Astrocyte of the spinal cord (primary cell): ENCODE results near the gene DOCK9.

Experiments
- DNase-seq: peaks from one replicate; pipeline ENCODE4 v3.0.0; 2011; ENCODE audit warnings: low read depth, low spot score
- H3K4me3 ChIP-seq: 2 replicates; pipeline ENCODE4 v1.5.1; 2011; ENCODE audit warnings: low read depth, mild to moderate bottlenecking, low read length, moderate library complexity
- CTCF ChIP-seq: IDR thresholded peaks from 2 replicates; pipeline ENCODE4 v1.5.1; 2012; ENCODE audit warnings: low read depth, mild to moderate bottlenecking, low read length, inconsistent platforms
- in situ Hi-C: cut with HindIII; loops from 2 replicates; pipeline ENCODE4 v1.10.0; 2017; ENCODE audit warnings: low sequenced_read_pairs

DOCK9 gene

GRCh38 chr13:98871727-98872126 lies 106.1 kb downstream of the DOCK9 start:
- in situ Hi-C loops: no loop called here
- no peak overlapping the region for H3K4me3 ChIP-seq
- TF ChIP-seq CTCF: no peak
- DNase-seq: no peak

- peak; percentile 13 for TF ChIP-seq CTCF
- in situ Hi-C loops: no loop called here
- DNase-seq: no peak
- no peak overlapping the region for H3K4me3 ChIP-seq
Measured at GRCh38 chr13:98869408-98870090, 108.3 kb downstream of the DOCK9 start.

GRCh38 chr13:98868932-98869331 lies 108.9 kb downstream of the DOCK9 start:
- DNase-seq: no peak
- in situ Hi-C loops: no loop called here

GRCh38 chr13:98866882-98867281 lies 111.0 kb downstream of the DOCK9 start:
- no peak for DNase-seq
- peak; percentile 16 for TF ChIP-seq CTCF
- in situ Hi-C loops: no loop called here
- no peak overlapping the region for H3K4me3 ChIP-seq

More at GRCh38 chr13:98868932-98869331, 108.9 kb downstream of the DOCK9 start:
- TF ChIP-seq CTCF: no peak
- H3K4me3 ChIP-seq: no peak overlapping the region

GRCh38 chr13:98860491-98860890 lies 117.4 kb downstream of the DOCK9 start:
- TF ChIP-seq CTCF: no peak
- in situ Hi-C loops: no loop called here
- no peak for DNase-seq
- no peak overlapping the region for H3K4me3 ChIP-seq

- in situ Hi-C loops: no loop called here
- DNase-seq: no peak
- no peak overlapping the region for H3K4me3 ChIP-seq
- no peak for TF ChIP-seq CTCF
Measured at GRCh38 chr13:98858191-98858590, 119.7 kb downstream of the DOCK9 start.
